HUDEP-2 (cell line): ENCODE measurements around the gene MTAP.

Experiments used
- DNase-seq, 76 experiments: peaks; one replicate each; lab custom pipeline; 2025; ENCODE audit not compliant: unreplicated experiment in 76 of 76; lab: John Stamatoyannopoulos, UW

MTAP gene

GRCh38 chr9:21841133-21841532 lies 38.7 kb downstream of the MTAP start:
- no peak for DNase-seq

GRCh38 chr9:21848615-21849014 lies 46.2 kb downstream of the MTAP start:
- no peak for DNase-seq

GRCh38 chr9:21852754-21853153 lies 50.3 kb downstream of the MTAP start:
- DNase-seq = no peak

GRCh38 chr9:21853414-21853813 lies 51.0 kb downstream of the MTAP start:
- no peak for DNase-seq

DNA sequence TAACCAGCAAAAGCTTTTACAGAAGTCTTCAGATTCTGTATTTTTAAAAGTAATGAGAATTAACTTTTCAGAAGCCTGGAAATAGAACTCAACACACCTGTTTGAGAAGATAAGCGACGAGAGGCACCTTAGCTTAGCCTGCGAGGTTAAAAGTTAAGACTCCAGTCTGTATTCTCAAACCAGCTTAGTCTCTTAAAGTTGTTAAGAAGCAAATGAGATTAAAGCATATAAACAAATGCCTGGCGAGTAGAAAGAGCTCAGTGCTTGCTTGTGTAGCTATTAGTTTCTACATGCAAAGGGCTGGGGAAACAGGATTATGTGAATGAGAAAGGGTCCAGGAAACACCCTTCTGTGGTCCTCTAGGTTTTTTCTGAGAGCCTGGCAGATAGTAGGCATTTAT lies 51.7 kb downstream of the MTAP start:
- no peak for DNase-seq

DNA sequence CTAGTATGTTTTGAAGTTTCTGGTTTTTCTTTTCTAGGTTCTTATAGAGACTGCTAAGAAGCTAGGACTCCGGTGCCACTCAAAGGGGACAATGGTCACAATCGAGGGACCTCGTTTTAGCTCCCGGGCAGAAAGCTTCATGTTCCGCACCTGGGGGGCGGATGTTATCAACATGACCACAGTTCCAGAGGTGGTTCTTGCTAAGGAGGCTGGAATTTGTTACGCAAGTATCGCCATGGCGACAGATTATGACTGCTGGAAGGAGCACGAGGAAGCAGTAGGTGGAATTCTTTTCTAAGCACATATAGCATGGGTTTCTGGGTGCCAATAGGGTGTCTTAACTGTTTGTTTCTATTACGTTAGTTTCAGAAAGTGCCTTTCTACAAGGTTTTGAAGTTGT lies 52.2 kb downstream of the MTAP start:
- no peak for DNase-seq

GRCh38 chr9:21856301-21857094 lies 54.1 kb downstream of the MTAP start:
- no peak for DNase-seq

DNA sequence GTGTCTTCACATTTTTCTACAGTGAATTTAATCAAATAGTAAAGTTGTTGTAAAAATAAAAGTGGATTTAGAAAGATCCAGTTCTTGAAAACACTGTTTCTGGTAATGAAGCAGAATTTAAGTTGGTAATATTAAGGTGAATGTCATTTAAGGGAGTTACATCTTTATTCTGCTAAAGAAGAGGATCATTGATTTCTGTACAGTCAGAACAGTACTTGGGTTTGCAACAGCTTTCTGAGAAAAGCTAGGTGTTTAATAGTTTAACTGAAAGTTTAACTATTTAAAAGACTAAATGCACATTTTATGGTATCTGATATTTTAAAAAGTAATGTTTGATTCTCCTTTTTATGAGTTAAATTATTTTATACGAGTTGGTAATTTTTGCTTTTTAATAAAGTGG lies 60.4 kb downstream of the MTAP start:
- DNase-seq = no peak

DNA sequence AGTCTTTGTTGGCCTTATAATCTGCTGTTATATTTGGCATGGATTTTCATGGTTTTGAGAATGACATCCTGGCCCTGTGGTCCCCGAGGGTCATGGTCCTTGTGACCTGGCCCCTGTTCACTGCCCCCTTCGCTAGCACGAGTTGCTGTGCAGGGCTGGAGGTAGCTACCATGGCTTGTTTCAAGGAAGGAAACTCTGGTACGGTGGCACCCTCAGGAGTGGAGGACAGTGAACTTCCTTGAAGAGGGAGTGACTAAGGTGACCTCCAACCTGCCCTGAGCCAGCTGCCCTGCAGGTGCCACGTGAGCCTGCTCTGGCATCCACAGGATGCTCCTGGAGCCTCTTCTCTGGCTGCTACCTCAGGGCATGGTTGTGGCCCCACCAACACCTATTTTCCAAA lies 62.1 kb downstream of the MTAP start:
- DNase-seq = no peak

DNA sequence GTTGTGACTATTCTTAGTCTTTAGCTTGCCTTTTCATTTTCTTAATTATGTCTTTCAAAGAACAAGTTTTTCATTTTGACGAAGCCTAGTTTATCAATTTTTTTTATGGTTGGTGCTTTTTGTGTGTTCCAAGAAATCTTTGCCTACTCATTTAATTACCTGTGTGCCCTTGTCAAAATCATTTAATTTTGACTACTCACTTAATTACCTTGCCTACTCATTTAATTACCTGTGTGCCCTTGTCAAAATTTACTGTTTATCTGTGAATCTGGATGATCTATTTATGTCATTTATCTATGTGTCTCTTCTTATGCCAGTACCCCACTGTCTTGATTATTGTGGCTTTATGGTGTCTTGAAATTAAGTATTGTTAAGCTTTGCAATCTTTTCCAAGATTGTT lies 63.9 kb downstream of the MTAP start:
- DNase-seq = no peak

GRCh38 chr9:21871256-21871975 lies 69.0 kb downstream of the MTAP start:
- no peak for DNase-seq

GRCh38 chr9:21872696-21873095 lies 70.3 kb downstream of the MTAP start:
- DNase-seq = no peak

- no peak for DNase-seq
Measured at GRCh38 chr9:21873540-21874221, 71.2 kb downstream of the MTAP start.

GRCh38 chr9:21875893-21876292 lies 73.5 kb downstream of the MTAP start:
- DNase-seq = no peak

- no peak for DNase-seq
Measured at GRCh38 chr9:21883642-21884041, 81.2 kb downstream of the MTAP start.

DNA sequence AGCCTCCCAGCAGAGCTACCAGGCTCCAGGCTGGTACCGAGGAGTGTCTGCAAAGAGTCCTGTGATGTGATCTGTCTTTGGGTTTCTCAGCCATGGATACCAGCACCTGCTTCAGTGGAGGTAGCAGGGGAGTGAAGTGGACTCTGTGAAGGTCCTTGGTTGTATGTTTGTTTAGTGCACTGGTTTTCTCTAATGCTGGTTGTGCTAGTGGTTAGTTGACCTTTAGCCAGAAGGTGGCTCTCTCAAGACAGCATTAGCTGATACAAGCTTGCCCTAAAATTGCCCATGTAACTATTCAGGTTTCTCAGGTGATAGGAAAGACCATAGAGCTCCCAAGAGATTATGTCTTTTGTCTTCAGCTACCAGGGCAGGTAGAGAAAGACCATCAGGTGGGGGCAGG lies 87.2 kb downstream of the MTAP start:
- peak in 2 of 76 experiments; percentile 6 to 8 for DNase-seq

DNA sequence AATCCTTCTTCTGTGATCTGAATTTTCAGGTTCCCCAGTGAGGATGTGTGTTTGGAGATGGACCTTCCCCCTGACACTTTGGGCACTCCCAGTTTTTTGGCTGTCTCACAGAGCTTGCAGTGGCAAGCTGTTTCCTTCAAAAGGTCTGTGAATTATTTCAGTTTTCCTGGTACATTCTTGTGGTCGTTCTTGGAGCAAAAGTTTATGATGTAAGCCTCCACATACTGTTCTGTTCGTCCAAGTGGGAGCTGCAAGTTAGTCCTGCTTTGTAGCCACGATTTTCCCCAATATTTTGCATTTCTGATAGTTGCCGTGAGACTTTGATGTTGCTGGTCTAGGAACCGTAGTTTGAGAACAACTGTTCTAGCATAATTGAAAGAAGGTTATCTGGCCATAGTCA lies 88.3 kb downstream of the MTAP start:
- no peak for DNase-seq

GRCh38 chr9:21901546-21901945 lies 99.1 kb downstream of the MTAP start:
- no peak for DNase-seq

- DNase-seq = no peak
Measured at GRCh38 chr9:21902136-21902535, 99.7 kb downstream of the MTAP start.

GRCh38 chr9:21903380-21903965 lies 101.0 kb downstream of the MTAP start:
- DNase-seq = no peak

DNA sequence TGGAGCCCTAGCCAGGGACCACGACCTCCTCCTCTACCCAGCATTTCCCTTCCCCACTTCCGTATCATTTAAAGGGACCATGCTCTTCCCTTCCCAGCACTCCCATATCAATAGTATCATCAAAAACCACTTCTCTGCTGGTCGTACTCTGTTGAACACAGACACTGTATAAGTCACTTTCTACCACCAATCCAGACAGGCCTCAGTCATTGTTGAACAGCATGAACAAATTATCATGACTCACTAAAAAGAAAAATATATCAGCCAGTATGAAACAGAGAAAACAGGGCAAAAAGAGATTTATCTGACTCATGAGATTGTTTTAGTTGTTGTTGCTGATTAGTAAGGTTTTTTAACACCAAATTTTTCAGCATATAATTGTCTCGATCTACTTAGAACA lies 101.9 kb downstream of the MTAP start:
- no peak for DNase-seq
